HG03095 (cell line): ENCODE results near the gene MMP24.
"Not testable (repeated sequence)": the region's sequence is repeated elsewhere in the genome, so short reads cannot be mapped to it uniquely, and the experiment has no call there.

Experiments
- ATAC-seq: cut with Tn5 transposase; IDR thresholded peaks from one replicate; pipeline ENCODE4 v1.9.1; 2021; ENCODE audit warnings: moderate library complexity; ENCODE audit not compliant: unreplicated experiment

Gene MMP24

GRCh38 chr20:35226126-35226883, at the start of gene MMP24:
MMP24 (plus strand) TSS chr20:35226690; CDS start chr20:35226739, 49 bp downstream.
- ATAC-seq, result no peak

DNA sequence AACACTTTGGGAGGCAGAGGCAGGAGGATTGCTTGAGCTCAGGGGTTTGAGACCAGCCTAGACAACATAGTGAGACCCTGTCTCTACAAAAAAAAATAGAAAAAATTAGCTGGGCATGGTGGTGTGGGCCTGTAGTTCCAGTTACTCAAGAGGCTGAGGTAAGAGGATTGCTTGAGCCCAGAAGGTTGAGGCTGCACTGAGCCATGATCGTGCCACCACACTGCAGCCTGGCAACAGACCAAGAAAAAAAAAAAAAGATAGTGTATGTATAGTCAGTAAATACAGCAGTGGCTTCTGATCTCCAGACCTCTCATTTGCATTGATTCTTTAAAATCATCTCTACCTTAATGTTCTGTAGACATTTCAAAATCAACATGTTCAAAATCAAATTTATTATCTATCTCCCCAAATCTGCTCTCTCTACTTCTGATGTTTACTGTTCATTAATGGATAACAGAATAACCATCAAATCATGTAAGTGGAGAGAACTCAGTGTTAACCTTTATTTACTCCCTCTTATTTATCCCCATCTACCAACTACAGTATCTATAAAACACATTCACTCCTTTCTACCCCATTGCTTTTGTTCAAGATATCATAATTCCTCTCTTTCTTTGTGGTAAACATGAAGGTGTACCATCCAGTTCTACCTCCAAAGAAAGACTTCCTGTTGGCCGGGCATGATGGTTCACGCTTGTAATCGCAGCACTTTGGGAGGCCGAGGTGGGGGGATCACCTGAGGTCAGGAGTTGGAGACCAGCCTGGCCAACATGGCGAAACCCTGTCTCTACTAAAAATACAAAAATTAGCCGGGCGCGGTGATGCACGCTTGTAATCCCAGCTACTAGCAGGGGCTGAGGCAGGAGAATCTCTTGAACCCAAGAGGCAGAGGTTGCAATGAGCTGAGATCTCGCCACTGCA, 46.9 kb upstream of the MMP24 start:
- ATAC-seq, result no peak

- ATAC-seq, result no peak
These were observed 46.2 kb upstream of the MMP24 start for GRCh38 chr20:35180266-35180665.

DNA sequence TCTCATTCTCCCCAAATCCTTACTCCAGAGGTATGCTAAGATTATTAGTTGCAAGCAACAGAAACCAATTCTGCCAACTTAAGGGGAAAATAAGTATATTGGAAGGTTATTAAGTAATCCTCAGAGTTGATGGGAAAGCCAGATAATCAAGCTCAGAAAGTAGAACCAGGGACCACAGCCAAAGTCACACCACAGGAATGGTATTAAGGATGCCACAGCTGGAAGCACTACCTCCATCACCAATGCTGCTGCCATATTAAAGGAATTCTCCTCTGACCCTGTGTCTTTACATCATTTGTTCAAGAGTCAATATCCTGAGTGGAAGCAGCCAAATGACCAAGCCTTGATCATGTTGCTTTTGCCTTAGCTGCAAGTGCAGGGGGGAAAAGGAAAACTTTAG, 44.8 kb upstream of the MMP24 start:
- ATAC-seq, result no peak

DNA sequence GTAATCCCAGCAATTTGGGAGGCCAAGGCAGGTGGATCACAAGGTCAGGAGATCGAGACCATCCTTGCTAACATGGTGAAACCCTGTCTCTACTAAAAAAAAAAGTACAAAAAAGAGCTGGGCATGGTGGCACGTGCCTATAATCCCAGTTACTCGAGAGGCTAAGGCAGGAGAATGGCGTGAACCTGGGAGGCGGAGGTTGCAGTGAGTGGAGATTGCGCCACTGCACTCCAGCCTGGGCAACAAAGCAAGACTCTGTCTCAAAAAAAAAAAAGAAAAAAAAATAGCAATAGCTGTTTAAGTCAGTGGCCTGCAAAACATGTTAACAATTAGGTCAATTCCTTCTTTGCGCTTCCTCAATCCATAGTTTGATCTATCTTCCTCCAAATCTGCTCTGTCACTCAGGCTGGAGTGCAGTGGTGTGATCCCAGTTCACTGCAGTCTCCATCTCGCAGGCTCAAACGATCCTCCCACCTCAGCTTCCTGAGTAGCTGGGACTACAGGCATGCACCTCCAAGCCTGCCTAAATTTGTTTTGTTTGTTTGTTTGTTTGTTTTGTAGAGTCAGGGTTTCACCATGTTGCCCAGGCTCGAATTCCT, 39.7 kb upstream of the MMP24 start:
- not testable (repeated sequence) for ATAC-seq

DNA sequence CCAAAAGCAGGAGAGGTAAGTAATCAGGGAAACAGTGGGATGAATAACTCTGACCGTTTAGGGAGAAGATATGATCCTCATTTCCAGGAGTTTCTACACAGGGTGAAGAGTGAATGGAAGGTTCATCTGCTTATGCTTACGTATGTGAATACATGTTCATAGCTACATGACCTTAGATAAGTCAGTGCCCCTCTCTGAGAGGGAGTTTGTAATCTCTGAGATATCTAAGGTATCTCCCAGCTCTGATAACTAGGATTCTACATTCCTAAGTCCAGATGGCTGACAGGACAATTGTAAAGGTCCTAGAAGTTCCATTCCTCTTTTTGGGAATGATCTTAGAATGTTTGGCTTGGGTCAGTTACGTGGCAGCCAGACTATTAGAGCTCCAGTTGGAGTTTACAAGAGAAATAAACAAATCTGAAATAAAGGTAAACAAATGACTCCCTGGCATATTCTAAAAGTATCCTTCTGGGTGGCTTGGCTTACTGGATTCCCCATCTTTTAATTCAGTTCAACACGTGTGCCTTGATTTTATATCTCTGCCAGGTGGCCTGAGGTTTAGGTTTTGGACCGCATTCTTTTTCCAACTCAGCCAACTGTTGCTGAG, 38.8 kb upstream of the MMP24 start:
- ATAC-seq, result no peak

DNA sequence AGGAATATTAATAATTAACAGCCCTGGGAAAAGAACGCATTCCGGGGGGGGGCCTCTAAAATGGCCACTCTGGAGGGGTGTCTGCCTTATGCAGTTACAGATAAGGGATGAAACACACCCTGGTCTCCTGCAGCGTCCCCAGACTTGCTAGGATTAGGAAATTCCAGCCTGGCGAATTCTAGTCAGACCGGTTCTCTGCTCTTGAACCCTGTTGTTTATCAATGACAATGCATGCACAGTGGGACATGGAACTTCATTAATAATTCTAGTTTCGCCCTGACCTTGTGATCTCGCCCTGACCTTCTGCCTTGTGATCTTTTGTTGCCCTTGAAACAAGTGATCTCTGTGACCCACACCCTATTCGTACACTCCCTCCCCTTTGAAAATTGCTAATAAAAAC, 37.3 kb upstream of the MMP24 start:
- ATAC-seq, result not testable (repeated sequence)

GRCh38 chr20:35190556-35190955, 35.9 kb upstream of the MMP24 start:
- ATAC-seq, result no peak

- no peak for ATAC-seq
These were observed 34.9 kb upstream of the MMP24 start for GRCh38 chr20:35191419-35192117.

DNA sequence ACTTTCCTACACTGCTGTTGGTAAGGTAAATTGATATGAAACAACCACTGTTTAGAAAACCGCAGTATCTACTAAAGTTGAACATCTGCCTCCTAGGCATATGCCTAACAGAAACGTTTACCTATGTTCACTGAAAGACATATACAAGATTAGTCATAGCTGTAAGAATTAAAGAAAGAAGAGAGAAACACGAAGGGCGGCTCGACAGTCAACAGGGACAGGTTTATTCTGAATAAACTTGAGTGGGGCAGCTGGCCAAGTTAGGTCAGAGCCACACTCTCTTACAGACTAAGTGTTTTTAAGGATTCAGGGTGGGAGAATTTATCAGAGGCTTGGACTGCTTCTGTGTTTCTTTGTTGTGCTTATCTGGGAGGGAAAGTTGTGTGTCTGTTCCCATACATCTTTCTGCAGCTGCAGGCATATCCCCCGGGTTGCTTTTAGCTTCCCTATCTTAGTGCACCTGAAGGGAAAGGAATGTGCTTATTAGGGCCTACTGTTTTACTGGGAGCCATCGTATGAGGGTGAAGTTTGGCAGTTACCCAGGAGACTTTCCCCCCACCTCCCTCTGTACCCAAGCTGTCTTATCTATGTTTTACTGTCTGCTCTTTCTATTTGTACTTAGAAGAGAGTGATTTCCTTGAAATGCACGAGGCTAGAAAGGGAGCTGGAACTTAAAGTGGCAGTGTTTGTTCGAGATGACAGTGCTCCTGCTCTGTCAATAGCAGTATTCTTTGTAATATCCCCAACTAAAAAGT, 34.2 kb upstream of the MMP24 start:
- no peak for ATAC-seq

DNA sequence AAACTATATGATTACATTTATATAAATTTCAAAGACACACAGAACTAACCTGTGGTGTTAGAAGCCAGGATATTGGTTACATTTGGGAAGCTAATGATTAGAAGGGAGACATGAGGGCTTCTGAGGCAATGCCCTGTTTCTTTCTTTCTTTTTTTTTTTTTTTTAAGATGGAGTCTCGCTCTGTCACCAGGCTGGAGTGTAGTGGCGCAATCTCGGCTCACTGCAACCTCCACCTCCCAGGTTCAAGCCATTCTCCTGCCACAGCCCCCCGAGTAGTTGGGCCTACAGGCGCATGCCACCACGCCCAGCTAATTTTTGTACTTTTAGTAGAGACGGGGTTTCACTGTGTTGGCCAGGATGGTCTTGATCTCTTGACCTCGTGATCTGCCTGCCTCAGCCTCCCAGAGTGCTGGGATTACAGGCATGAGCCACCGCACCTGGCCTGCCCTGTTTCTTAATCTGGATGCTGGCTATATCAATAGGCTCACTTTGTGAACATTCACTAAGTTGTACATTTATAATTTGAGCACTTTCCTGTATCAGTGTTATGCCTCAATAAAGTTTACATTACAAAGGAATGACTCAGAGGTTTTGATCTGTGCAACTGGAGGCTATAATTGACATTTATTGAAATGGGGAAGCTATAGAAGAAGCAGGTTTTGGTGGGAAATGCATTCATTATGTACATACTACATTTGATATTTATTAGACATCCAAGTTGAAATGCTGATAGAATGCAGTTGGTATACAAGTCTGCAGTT, 33.3 kb upstream of the MMP24 start:
- not testable (repeated sequence) for ATAC-seq

DNA sequence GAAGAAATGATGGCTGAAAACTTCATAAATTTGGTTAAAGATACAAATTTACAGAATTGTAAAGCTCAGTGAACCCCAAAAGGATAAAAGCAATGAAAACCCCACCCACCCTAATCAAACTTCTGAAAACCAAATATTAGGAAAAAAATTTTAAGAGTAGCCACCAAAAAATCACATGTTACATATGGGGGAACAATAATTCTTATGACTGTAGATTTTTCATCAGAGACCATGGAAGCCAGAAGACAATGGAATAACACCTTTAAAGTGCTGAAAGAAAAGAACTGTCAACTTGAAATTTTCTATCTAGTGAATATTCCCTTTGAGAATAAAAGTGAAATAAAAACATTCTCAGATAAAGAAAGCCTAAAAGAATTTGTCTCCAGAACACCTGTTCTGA, 30.2 kb upstream of the MMP24 start:
- ATAC-seq, result no peak

- ATAC-seq, result no peak
These were observed 26.8 kb upstream of the MMP24 start for GRCh38 chr20:35199740-35200139.

DNA sequence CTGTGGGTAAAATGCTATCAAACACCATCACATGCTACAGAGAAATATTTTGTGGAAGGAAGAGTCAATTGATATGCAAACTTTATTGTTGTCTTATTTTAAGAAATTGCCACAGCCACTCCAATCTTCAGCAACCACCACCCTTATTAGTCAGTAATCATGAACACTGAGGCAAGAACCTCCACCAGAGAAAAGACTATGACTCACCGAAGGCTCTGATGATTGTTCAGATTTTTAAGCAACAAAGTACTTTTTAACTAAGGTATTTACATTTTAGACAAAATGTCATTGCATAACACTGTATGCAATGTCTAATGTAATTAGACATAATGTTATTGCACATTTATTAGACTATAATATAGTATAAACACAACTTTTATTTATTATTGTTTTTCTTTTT, 26.2 kb upstream of the MMP24 start:
- no peak for ATAC-seq

- not testable (repeated sequence) for ATAC-seq
These were observed 25.0 kb upstream of the MMP24 start for GRCh38 chr20:35201467-35201866.

- no peak for ATAC-seq
These were observed 19.7 kb upstream of the MMP24 start for GRCh38 chr20:35206802-35207201.

- ATAC-seq, result no peak
These were observed 18.4 kb upstream of the MMP24 start for GRCh38 chr20:35207950-35208611.

GRCh38 chr20:35215066-35215956, 11.2 kb upstream of the MMP24 start:
- ATAC-seq, result no peak
